HG02840 (cell line): ENCODE measurements around the gene NECAP2.
A peak's percentile ranks its signal among the peaks of the same experiment; 100 is the strongest.

Experiments used
- ATAC-seq: cut with Tn5 transposase; IDR thresholded peaks from one replicate; pipeline ENCODE4 v1.9.1; 2021; ENCODE audit warnings: mild to moderate bottlenecking, moderate library complexity, moderate number of reproducible peaks; ENCODE audit not compliant: unreplicated experiment, low FRiP score

The NECAP2 gene

GRCh38 chr1:16425125-16426025 is 15.1 kb upstream of the NECAP2 start:
- no peak for ATAC-seq

- no peak for ATAC-seq
These were observed 9.9 kb upstream of the NECAP2 start for GRCh38 chr1:16430606-16431005.

GRCh38 chr1:16433030-16433429 is 7.5 kb upstream of the NECAP2 start:
- ATAC-seq: no peak

- ATAC-seq: no peak
These were observed 6.5 kb upstream of the NECAP2 start for GRCh38 chr1:16434007-16434406.

- no peak for ATAC-seq
These were observed 6.0 kb upstream of the NECAP2 start for GRCh38 chr1:16434501-16434900.

GRCh38 chr1:16436946-16437474 is 3.5 kb upstream of the NECAP2 start, which contains the start of gene SPATA21:
SPATA21 (minus strand) TSS chr1:16437424; CDS start chr1:16431371, 6,053 bp downstream.
- no peak for ATAC-seq

- ATAC-seq: no peak
These were observed 2.0 kb upstream of the NECAP2 start for GRCh38 chr1:16438516-16438915.

- no peak for ATAC-seq
These were observed 1.6 kb upstream of the NECAP2 start for GRCh38 chr1:16438924-16439323.

GRCh38 chr1:16440131-16440469 is 424 bp upstream of the NECAP2 start:
- ATAC-seq: peak; percentile 13

GRCh38 chr1:16441282-16441665 is 750 bp downstream of the NECAP2 start:
- no peak for ATAC-seq

GRCh38 chr1:16442265-16442664 is 1.7 kb downstream of the NECAP2 start:
- no peak for ATAC-seq

GRCh38 chr1:16442941-16443340 is 2.4 kb downstream of the NECAP2 start:
- no peak for ATAC-seq

GRCh38 chr1:16443975-16444770 is 3.6 kb downstream of the NECAP2 start:
- no peak for ATAC-seq

- no peak for ATAC-seq
These were observed 4.5 kb downstream of the NECAP2 start for GRCh38 chr1:16445052-16445451.

- ATAC-seq: no peak
These were observed 5.6 kb downstream of the NECAP2 start for GRCh38 chr1:16446116-16446515.

GRCh38 chr1:16447641-16448040 is 7.1 kb downstream of the NECAP2 start:
- ATAC-seq: no peak

GRCh38 chr1:16449065-16449464 is 8.5 kb downstream of the NECAP2 start:
- no peak for ATAC-seq

GRCh38 chr1:16449666-16450065 is 9.1 kb downstream of the NECAP2 start:
- ATAC-seq: no peak

GRCh38 chr1:16450863-16451481 is 10.4 kb downstream of the NECAP2 start:
- ATAC-seq: no peak

GRCh38 chr1:16451841-16452528 is 11.5 kb downstream of the NECAP2 start:
- no peak for ATAC-seq
